ENCODE data around the gene ADAMTS20. TPM values are rescaled to one million over a fixed set of nuclear protein-coding genes. Genes with fewer than 3 reads are reported as not detected.
A peak's percentile ranks its signal among the peaks of the same experiment; 100 is the strongest.

The ADAMTS20 gene
- total RNA-seq, 1 donor from 2014 or later, result 0.22 TPM

DNA sequence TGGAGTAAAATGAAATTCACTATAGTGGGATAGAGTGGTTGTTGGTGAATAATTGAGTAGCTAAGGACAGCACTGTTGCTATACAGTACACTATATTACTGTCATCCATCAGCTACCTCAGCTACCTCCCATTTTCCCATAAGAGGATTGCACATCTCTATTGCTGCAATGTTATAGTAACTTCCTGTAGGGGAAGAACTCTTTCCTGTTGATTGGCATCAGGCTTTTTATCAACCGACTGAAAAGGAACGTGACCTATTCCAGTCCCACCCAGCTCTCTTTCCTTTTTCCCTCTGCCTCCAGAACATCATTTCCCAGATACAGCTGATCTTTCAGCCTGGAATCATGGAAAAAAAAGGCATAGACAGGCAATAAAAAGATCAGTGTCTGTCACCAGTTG, 117.4 kb downstream of the ADAMTS20 start:
- Mint-ChIP-seq H3K36me3 (ENCODE audit: low read depth) (no peaks in the 10 kb centered on the region), H3K27ac (ENCODE audit: unreplicated experiment) (no peak overlapping the region), H3K4me1 (ENCODE audit: low read depth) (no peaks in the 10 kb centered on the region), H3K4me3 (ENCODE audit: unreplicated experiment) (no peak overlapping the region), H3K27me3 (ENCODE audit: low read depth) (no peaks in the 10 kb centered on the region), H3K9me3 (ENCODE audit: low read depth) (no peaks in the 10 kb centered on the region)
- no peak for DNase-seq (ENCODE audit: low spot score)
- TF ChIP-seq, protein P1, sequence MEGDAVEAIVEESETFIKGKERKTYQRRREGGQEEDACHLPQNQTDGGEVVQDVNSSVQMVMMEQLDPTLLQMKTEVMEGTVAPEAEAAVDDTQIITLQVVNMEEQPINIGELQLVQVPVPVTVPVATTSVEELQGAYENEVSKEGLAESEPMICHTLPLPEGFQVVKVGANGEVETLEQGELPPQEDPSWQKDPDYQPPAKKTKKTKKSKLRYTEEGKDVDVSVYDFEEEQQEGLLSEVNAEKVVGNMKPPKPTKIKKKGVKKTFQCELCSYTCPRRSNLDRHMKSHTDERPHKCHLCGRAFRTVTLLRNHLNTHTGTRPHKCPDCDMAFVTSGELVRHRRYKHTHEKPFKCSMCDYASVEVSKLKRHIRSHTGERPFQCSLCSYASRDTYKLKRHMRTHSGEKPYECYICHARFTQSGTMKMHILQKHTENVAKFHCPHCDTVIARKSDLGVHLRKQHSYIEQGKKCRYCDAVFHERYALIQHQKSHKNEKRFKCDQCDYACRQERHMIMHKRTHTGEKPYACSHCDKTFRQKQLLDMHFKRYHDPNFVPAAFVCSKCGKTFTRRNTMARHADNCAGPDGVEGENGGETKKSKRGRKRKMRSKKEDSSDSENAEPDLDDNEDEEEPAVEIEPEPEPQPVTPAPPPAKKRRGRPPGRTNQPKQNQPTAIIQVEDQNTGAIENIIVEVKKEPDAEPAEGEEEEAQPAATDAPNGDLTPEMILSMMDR (IDR thresholded peaks at IDR 0.05), result no peak

DNA sequence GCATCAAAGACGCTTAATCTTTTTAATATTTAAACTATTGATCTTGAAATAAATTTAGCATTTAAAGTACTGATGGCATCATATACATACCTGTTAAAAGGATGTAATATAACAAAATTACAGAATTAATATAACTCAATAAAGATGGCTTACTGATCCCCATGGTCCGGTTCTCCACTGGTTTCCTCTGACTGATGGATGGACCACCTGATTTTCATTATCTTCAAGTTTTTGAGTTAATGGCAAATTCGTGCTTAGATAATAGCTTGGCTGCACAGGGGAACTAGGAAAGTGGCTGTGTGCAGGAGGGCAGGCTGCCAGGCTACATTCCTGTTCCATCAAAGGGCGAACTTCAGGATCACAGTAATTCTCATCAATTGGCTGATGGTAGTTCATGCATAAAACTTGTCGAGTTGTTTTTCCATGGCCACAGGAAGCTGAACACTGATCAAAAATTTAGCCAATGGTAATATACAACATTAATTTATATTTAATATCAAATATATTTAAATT, 123.9 kb downstream of the ADAMTS20 start:
- Mint-ChIP-seq H3K27me3 (ENCODE audit: low read depth) (no peaks in the 10 kb centered on the region), H3K4me3 (ENCODE audit: unreplicated experiment) (no peak overlapping the region), H3K36me3 (ENCODE audit: low read depth) (no peaks in the 10 kb centered on the region), H3K4me1 (ENCODE audit: low read depth) (no peaks in the 10 kb centered on the region), H3K9me3 (ENCODE audit: low read depth) (no peaks in the 10 kb centered on the region), H3K27ac (ENCODE audit: unreplicated experiment) (no peak overlapping the region)
- TF ChIP-seq, protein P1 (IDR thresholded peaks at IDR 0.05), result no peak
- DNase-seq (ENCODE audit: low spot score), result no peak

DNA sequence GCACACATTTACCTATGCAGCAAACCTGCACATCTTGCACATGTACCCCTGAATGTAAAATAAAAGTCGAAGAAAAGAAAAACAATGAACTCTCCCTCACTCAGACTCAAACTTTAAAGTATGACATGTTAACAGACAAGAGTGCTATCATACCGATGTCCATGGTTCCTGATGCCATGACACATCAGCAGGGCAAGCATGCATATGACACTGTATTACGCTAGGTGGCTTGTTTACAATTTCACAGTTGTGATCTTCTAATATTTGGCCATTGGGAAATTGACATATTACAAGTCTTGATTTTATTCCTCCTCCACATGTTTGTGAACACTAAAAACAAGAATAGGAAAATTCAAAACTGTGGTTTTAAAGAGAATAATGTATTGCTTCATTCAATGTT, 126.6 kb downstream of the ADAMTS20 start:
- TF ChIP-seq, protein P1 (IDR thresholded peaks at IDR 0.05), result no peak
- H3K9me3 Mint-ChIP-seq (ENCODE audit: low read depth), result no peaks in the 10 kb centered on the region
- H3K27me3 Mint-ChIP-seq (ENCODE audit: low read depth), result no peaks in the 10 kb centered on the region
- H3K27ac Mint-ChIP-seq (ENCODE audit: unreplicated experiment), result no peak overlapping the region
- no peaks in the 10 kb centered on the region for H3K4me1 Mint-ChIP-seq (ENCODE audit: low read depth)
- no peaks in the 10 kb centered on the region for H3K36me3 Mint-ChIP-seq (ENCODE audit: low read depth)
- DNase-seq (ENCODE audit: low spot score), result no peak
- H3K4me3 Mint-ChIP-seq (ENCODE audit: unreplicated experiment), result no peak overlapping the region

DNA sequence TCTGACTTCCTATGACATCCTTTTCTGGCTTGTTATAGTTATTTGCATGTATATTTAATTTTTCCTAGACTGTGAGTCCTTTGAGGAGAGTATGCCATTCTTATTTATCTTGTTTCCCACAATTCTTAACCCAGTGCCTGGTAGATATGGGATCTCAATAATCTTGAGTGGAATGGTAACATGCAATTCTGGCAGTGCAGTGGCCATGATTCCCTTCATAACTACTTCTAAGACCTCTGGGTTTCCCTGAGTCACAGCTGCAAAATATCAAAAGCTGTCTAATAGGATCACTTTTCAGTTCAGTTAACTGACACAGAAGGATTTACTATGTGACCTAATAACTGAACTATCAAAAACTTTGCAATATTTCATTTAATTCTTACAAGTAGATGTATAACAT, 135.0 kb downstream of the ADAMTS20 start:
- H3K4me3 Mint-ChIP-seq (ENCODE audit: unreplicated experiment), result no peak overlapping the region
- no peaks in the 10 kb centered on the region for H3K36me3 Mint-ChIP-seq (ENCODE audit: low read depth)
- no peak for DNase-seq (ENCODE audit: low spot score)
- TF ChIP-seq, protein P1 (IDR thresholded peaks at IDR 0.05), result no peak
- no peak overlapping the region for H3K27ac Mint-ChIP-seq (ENCODE audit: unreplicated experiment)
- no peaks in the 10 kb centered on the region for H3K4me1 Mint-ChIP-seq (ENCODE audit: low read depth)
- peaks cover 7% of the 10 kb centered on the region for H3K9me3 Mint-ChIP-seq (ENCODE audit: low read depth)
- H3K27me3 Mint-ChIP-seq (ENCODE audit: low read depth), result no peaks in the 10 kb centered on the region

DNA sequence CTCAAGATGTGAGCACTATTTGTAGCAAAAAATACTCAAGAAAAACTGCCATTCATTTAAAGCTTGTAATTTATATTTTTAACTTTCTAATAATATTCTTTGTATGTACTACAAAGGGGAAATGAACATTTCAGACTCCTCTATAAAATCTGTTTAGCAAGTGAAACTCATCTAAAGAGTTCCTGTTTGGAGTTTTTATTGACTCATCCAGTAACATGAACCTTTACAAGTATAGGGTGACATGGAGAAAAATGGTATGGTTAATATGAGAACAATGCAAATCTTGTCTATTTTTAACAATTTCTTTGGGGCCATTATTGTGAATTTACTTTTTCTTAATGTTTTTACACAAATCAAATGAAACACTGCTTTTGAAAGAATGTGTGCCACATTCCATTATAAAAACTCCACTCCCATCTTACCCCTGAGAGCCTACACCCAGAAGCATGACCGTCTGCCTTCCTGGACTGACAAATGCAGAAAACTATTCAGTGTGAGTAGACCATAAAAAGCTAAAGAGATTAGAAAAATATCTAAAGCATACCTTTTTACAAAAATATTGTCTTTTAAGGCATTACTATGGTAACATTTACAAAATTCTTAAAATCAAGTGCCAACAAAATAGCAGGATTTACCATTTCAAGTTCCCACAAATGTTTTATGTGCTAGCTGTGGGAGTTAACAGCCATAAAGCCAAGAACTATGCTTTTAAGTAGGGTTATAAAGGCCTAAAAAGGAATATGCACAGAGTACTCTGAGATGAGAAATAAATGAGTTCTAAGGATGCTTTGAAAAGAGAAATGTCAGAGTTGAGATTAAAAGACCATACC, 144.0 kb downstream of the ADAMTS20 start:
- Mint-ChIP-seq H3K9me3 (ENCODE audit: low read depth) (no peaks in the 10 kb centered on the region), H3K36me3 (ENCODE audit: low read depth) (no peaks in the 10 kb centered on the region), H3K4me1 (ENCODE audit: low read depth) (peaks cover 32% of the 10 kb centered on the region), H3K27me3 (ENCODE audit: low read depth) (no peaks in the 10 kb centered on the region), H3K27ac (ENCODE audit: unreplicated experiment) (peak overlapping the region; percentile 88), H3K4me3 (ENCODE audit: unreplicated experiment) (peak overlapping the region; percentile 4)
- TF ChIP-seq, protein P1 (IDR thresholded peaks at IDR 0.05), result no peak
- DNase-seq (ENCODE audit: low spot score), result no peak
